ENCODE results near the gene SKAP1.

The SKAP1 gene

GRCh38 chr17:48444516-48445247 lies 14.7 kb upstream of the SKAP1 start:
- no peak overlapping the region for H3K4me3 ChIP-seq (ENCODE audit: low read depth in 1 of 2, low read length in 2 of 2)
- no peaks in the 10 kb centered on the region for H3K9me3 ChIP-seq (ENCODE audit: control insufficient read depth in 1 of 2, low read length in 2 of 2)
- no peak overlapping the region for H3K27ac ChIP-seq (ENCODE audit: low read length)
- no peaks in the 10 kb centered on the region for H3K27me3 ChIP-seq (ENCODE audit: low read depth, low read length)
- H3K4me1 ChIP-seq (ENCODE audit: control insufficient read depth in 1 of 2, insufficient read depth in 2 of 2, low read length in 2 of 2): no peaks in the 10 kb centered on the region
- H3K36me3 ChIP-seq (ENCODE audit: control insufficient read depth in 1 of 2, insufficient read depth in 2 of 2, low read length in 2 of 2): no peaks in the 10 kb centered on the region

GRCh38 chr17:48443712-48444111 lies 13.7 kb upstream of the SKAP1 start:
- no peaks in the 10 kb centered on the region for H3K9me3 ChIP-seq (ENCODE audit: control insufficient read depth in 1 of 2, low read length in 2 of 2)
- no peaks in the 10 kb centered on the region for H3K4me1 ChIP-seq (ENCODE audit: control insufficient read depth in 1 of 2, insufficient read depth in 2 of 2, low read length in 2 of 2)
- no peak overlapping the region for H3K27ac ChIP-seq (ENCODE audit: low read length)
- no peak overlapping the region for H3K4me3 ChIP-seq (ENCODE audit: low read depth in 1 of 2, low read length in 2 of 2)
- H3K36me3 ChIP-seq (ENCODE audit: control insufficient read depth in 1 of 2, insufficient read depth in 2 of 2, low read length in 2 of 2): no peaks in the 10 kb centered on the region
- H3K27me3 ChIP-seq (ENCODE audit: low read depth, low read length): no peaks in the 10 kb centered on the region

GRCh38 chr17:48442819-48443218 lies 12.8 kb upstream of the SKAP1 start:
- H3K9me3 ChIP-seq (ENCODE audit: control insufficient read depth in 1 of 2, low read length in 2 of 2): no peaks in the 10 kb centered on the region
- H3K4me1 ChIP-seq (ENCODE audit: control insufficient read depth in 1 of 2, insufficient read depth in 2 of 2, low read length in 2 of 2): no peaks in the 10 kb centered on the region
- H3K4me3 ChIP-seq (ENCODE audit: low read depth in 1 of 2, low read length in 2 of 2): no peak overlapping the region
- no peaks in the 10 kb centered on the region for H3K27me3 ChIP-seq (ENCODE audit: low read depth, low read length)
- no peaks in the 10 kb centered on the region for H3K36me3 ChIP-seq (ENCODE audit: control insufficient read depth in 1 of 2, insufficient read depth in 2 of 2, low read length in 2 of 2)
- H3K27ac ChIP-seq (ENCODE audit: low read length): no peak overlapping the region

- Histone ChIP-seq H3K27me3 (ENCODE audit: low read depth, low read length) (no peaks in the 10 kb centered on the region), H3K27ac (ENCODE audit: low read length) (no peak overlapping the region), H3K9me3 (ENCODE audit: control insufficient read depth in 1 of 2, low read length in 2 of 2) (no peaks in the 10 kb centered on the region), H3K4me3 (ENCODE audit: low read depth in 1 of 2, low read length in 2 of 2) (no peak overlapping the region), H3K4me1 (ENCODE audit: control insufficient read depth in 1 of 2, insufficient read depth in 2 of 2, low read length in 2 of 2) (no peaks in the 10 kb centered on the region), H3K36me3 (ENCODE audit: control insufficient read depth in 1 of 2, insufficient read depth in 2 of 2, low read length in 2 of 2) (no peaks in the 10 kb centered on the region)
Measured at GRCh38 chr17:48441862-48442261, 11.8 kb upstream of the SKAP1 start.

GRCh38 chr17:48441231-48441711 lies 11.3 kb upstream of the SKAP1 start:
- Histone ChIP-seq H3K27me3 (ENCODE audit: low read depth, low read length) (no peaks in the 10 kb centered on the region), H3K27ac (ENCODE audit: low read length) (no peak overlapping the region), H3K4me3 (ENCODE audit: low read depth in 1 of 2, low read length in 2 of 2) (no peak overlapping the region), H3K9me3 (ENCODE audit: control insufficient read depth in 1 of 2, low read length in 2 of 2) (no peaks in the 10 kb centered on the region), H3K36me3 (ENCODE audit: control insufficient read depth in 1 of 2, insufficient read depth in 2 of 2, low read length in 2 of 2) (no peaks in the 10 kb centered on the region), H3K4me1 (ENCODE audit: control insufficient read depth in 1 of 2, insufficient read depth in 2 of 2, low read length in 2 of 2) (no peaks in the 10 kb centered on the region)

GRCh38 chr17:48440669-48441068 lies 10.7 kb upstream of the SKAP1 start:
- Histone ChIP-seq H3K36me3 (ENCODE audit: control insufficient read depth in 1 of 2, insufficient read depth in 2 of 2, low read length in 2 of 2) (no peaks in the 10 kb centered on the region), H3K4me3 (ENCODE audit: low read depth in 1 of 2, low read length in 2 of 2) (no peak overlapping the region), H3K27me3 (ENCODE audit: low read depth, low read length) (no peaks in the 10 kb centered on the region), H3K27ac (ENCODE audit: low read length) (no peak overlapping the region), H3K4me1 (ENCODE audit: control insufficient read depth in 1 of 2, insufficient read depth in 2 of 2, low read length in 2 of 2) (no peaks in the 10 kb centered on the region), H3K9me3 (ENCODE audit: control insufficient read depth in 1 of 2, low read length in 2 of 2) (no peaks in the 10 kb centered on the region)

GRCh38 chr17:48439875-48440505 lies 10.0 kb upstream of the SKAP1 start:
- Histone ChIP-seq H3K4me3 (ENCODE audit: low read depth in 1 of 2, low read length in 2 of 2) (no peak overlapping the region), H3K27me3 (ENCODE audit: low read depth, low read length) (no peaks in the 10 kb centered on the region), H3K27ac (ENCODE audit: low read length) (no peak overlapping the region), H3K4me1 (ENCODE audit: control insufficient read depth in 1 of 2, insufficient read depth in 2 of 2, low read length in 2 of 2) (no peaks in the 10 kb centered on the region), H3K36me3 (ENCODE audit: control insufficient read depth in 1 of 2, insufficient read depth in 2 of 2, low read length in 2 of 2) (no peaks in the 10 kb centered on the region), H3K9me3 (ENCODE audit: control insufficient read depth in 1 of 2, low read length in 2 of 2) (no peaks in the 10 kb centered on the region)

GRCh38 chr17:48439110-48439850 lies 9.3 kb upstream of the SKAP1 start:
- no peak overlapping the region for H3K27ac ChIP-seq (ENCODE audit: low read length)
- no peaks in the 10 kb centered on the region for H3K36me3 ChIP-seq (ENCODE audit: control insufficient read depth in 1 of 2, insufficient read depth in 2 of 2, low read length in 2 of 2)
- H3K4me3 ChIP-seq (ENCODE audit: low read depth in 1 of 2, low read length in 2 of 2): no peak overlapping the region
- H3K4me1 ChIP-seq (ENCODE audit: control insufficient read depth in 1 of 2, insufficient read depth in 2 of 2, low read length in 2 of 2): no peaks in the 10 kb centered on the region
- H3K9me3 ChIP-seq (ENCODE audit: control insufficient read depth in 1 of 2, low read length in 2 of 2): no peaks in the 10 kb centered on the region
- no peaks in the 10 kb centered on the region for H3K27me3 ChIP-seq (ENCODE audit: low read depth, low read length)

- H3K4me1 ChIP-seq (ENCODE audit: control insufficient read depth in 1 of 2, insufficient read depth in 2 of 2, low read length in 2 of 2): no peaks in the 10 kb centered on the region
- no peaks in the 10 kb centered on the region for H3K36me3 ChIP-seq (ENCODE audit: control insufficient read depth in 1 of 2, insufficient read depth in 2 of 2, low read length in 2 of 2)
- H3K9me3 ChIP-seq (ENCODE audit: control insufficient read depth in 1 of 2, low read length in 2 of 2): no peaks in the 10 kb centered on the region
- H3K27ac ChIP-seq (ENCODE audit: low read length): no peak overlapping the region
- no peak overlapping the region for H3K4me3 ChIP-seq (ENCODE audit: low read depth in 1 of 2, low read length in 2 of 2)
- peaks cover 4% of the 10 kb centered on the region for H3K27me3 ChIP-seq (ENCODE audit: low read depth, low read length)
Measured at GRCh38 chr17:48438516-48439061, 8.6 kb upstream of the SKAP1 start.

GRCh38 chr17:48433896-48434295 lies 3.9 kb upstream of the SKAP1 start:
- no peaks in the 10 kb centered on the region for H3K9me3 ChIP-seq (ENCODE audit: control insufficient read depth in 1 of 2, low read length in 2 of 2)
- no peak overlapping the region for H3K27ac ChIP-seq (ENCODE audit: low read length)
- no peak overlapping the region for H3K4me3 ChIP-seq (ENCODE audit: low read depth in 1 of 2, low read length in 2 of 2)
- no peaks in the 10 kb centered on the region for H3K36me3 ChIP-seq (ENCODE audit: control insufficient read depth in 1 of 2, insufficient read depth in 2 of 2, low read length in 2 of 2)
- peaks cover 32% of the 10 kb centered on the region for H3K27me3 ChIP-seq (ENCODE audit: low read depth, low read length)
- H3K4me1 ChIP-seq (ENCODE audit: control insufficient read depth in 1 of 2, insufficient read depth in 2 of 2, low read length in 2 of 2): no peaks in the 10 kb centered on the region

Data from muscle layer of duodenum (tissue), 2 donors.